ENCODE results near the gene TSLP. TPM values are rescaled to one million over a fixed set of nuclear protein-coding genes. Genes with fewer than 3 reads are reported as not detected.

The TSLP gene
- polyA plus RNA-seq, 3 donors, result 0.11 TPM; not detected in 2

DNA sequence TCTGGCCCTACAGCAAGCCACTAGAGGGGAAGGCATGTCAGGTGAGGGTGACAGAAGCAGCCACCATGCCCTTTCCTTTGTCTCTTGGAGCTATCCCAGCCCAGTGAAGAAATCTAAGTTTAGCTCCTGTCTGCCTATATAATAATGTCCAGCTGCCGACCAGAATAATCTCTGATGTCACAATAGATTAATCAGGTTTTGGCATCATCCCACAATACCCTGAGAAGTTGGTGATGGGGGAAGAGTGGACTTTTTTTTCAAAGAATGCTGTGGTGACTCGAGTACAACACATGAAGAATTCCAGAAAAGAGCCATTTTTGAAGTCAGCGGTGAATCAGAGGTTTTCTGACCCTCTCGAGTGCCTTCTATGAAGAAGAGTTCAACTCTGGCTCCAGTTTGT is 1.7 kb upstream of the TSLP start:
- intact Hi-C loops (cut with micrococcal nuclease), result no loop called here
- H3K79me2 ChIP-seq (ENCODE audit: insufficient read depth, low read length), result no peaks in the 10 kb centered on the region
- no peaks in the 10 kb centered on the region for H4K20me1 ChIP-seq (ENCODE audit: insufficient read depth, low read length)
- peaks cover 75 to 83% of the 10 kb centered on the region in 2 donors for H3K27me3 ChIP-seq (ENCODE audit: control insufficient read depth in 2 of 2, insufficient read depth in 2 of 2, low read length in 2 of 2)
- DNase-seq, result peak in 1 of 3 donors; percentile 25
- H3K36me3 ChIP-seq (replicated peaks in 1 of 2; ENCODE audit: control insufficient read depth in 1 of 2, insufficient read depth in 2 of 2, low read length in 2 of 2), result no peaks in the 10 kb centered on the region
- WGBS (ENCODE audit: insufficient coverage), result 47% methylated on average over 3 of the region's 4 CpGs
- peaks cover 0 to 17% of the 10 kb centered on the region in 2 donors for H3K9me3 ChIP-seq (replicated peaks in 1 of 2; ENCODE audit: control insufficient read depth in 1 of 2, insufficient read depth in 1 of 2, low read length in 2 of 2)
- H2AFZ ChIP-seq (ENCODE audit: insufficient read depth, low read depth, low read length, poor library complexity, severe bottlenecking), result no peak overlapping the region
- H3K27ac ChIP-seq (ENCODE audit: low read depth in 1 of 2, low read length in 2 of 2), result no peak overlapping the region
- H3K9ac ChIP-seq (ENCODE audit: insufficient read depth, low read length, poor library complexity, severe bottlenecking), result no peak overlapping the region
- TF ChIP-seq, protein P1, sequence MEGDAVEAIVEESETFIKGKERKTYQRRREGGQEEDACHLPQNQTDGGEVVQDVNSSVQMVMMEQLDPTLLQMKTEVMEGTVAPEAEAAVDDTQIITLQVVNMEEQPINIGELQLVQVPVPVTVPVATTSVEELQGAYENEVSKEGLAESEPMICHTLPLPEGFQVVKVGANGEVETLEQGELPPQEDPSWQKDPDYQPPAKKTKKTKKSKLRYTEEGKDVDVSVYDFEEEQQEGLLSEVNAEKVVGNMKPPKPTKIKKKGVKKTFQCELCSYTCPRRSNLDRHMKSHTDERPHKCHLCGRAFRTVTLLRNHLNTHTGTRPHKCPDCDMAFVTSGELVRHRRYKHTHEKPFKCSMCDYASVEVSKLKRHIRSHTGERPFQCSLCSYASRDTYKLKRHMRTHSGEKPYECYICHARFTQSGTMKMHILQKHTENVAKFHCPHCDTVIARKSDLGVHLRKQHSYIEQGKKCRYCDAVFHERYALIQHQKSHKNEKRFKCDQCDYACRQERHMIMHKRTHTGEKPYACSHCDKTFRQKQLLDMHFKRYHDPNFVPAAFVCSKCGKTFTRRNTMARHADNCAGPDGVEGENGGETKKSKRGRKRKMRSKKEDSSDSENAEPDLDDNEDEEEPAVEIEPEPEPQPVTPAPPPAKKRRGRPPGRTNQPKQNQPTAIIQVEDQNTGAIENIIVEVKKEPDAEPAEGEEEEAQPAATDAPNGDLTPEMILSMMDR (IDR thresholded peaks at IDR 0.05), result no peak
- H3K4me2 ChIP-seq (replicated peaks; ENCODE audit: extremely low read depth, low read length, poor library complexity, severe bottlenecking), result no peak overlapping the region
- peaks cover 60 to 80% (median 71%) of the 10 kb centered on the region in 3 donors for H3K27me3 Mint-ChIP-seq (ENCODE audit: low read depth in 3 of 3)
- H3K27ac Mint-ChIP-seq, result no peak overlapping the region
- peaks cover 13 to 15% of the 10 kb centered on the region in 2 donors for H3K4me1 ChIP-seq (ENCODE audit: control insufficient read depth in 1 of 2, insufficient read depth in 2 of 2, low read length in 2 of 2)
- H3K4me1 Mint-ChIP-seq, result peaks cover 31% of the 10 kb centered on the region
- peaks cover 0 to 4% of the 10 kb centered on the region in 2 donors for H3K36me3 Mint-ChIP-seq
- H3K9me3 Mint-ChIP-seq, result peaks cover 0 to 11% (median 2%) of the 10 kb centered on the region in 7 donors
- H3K4me3 ChIP-seq (replicated peaks in 1 of 3; ENCODE audit: low read depth in 2 of 3, low read length in 3 of 3), result no peak overlapping the region
- H3K4me3 Mint-ChIP-seq, result peak overlapping the region in 1 of 2 donors; percentile 86

DNA sequence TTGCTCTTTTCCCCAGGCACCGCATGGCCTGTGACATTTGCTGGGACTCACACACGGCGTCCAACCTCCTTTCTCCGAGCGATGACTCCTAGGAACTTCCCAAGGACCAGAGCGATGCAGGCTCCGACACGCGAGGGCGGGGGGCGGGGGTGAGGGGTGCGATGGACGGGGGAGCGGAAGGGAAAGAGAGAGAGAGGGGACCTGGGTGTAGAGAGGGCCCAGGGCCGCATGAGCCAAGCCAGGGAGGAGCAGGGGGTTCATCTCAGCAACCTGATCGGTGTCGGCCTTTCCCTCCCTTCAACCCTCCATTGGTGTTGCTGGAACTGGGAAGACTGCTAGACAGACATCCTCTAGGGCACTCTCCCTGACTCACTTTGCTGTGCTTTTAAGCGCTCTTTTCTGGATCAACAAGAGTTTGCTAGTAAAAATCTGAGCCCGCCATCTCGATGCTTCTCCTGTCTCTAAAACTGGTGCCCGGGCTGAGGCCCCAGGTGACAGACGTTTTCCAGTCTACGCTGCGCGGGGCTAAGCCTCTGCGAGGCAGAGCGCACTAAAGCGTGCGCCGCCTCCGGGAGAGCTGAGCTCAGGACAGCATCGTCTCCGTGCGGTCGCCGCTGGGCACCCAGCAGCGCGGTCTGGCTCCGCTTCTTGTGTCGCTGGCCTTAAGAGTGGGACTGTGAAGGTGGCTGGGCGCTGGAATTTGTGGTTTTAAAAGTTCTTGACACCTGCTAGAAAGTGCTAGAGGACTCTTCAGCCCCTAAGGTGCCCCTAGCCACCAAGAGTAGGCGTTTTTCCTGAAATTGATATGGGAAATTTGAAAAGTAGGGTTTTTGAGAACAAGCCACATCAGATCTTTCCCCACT is 1.0 kb upstream of the TSLP start:
- no peak overlapping the region for H3K9ac ChIP-seq (ENCODE audit: insufficient read depth, low read length, poor library complexity, severe bottlenecking)
- peak in 1 of 3 donors; percentile 18 for DNase-seq
- H3K79me2 ChIP-seq (ENCODE audit: insufficient read depth, low read length), result no peaks in the 10 kb centered on the region
- peaks cover 74 to 83% of the 10 kb centered on the region in 2 donors for H3K27me3 ChIP-seq (ENCODE audit: control insufficient read depth in 2 of 2, insufficient read depth in 2 of 2, low read length in 2 of 2)
- H4K20me1 ChIP-seq (ENCODE audit: insufficient read depth, low read length), result no peaks in the 10 kb centered on the region
- peak overlapping the region; percentile 23 for H3K4me2 ChIP-seq (replicated peaks; ENCODE audit: extremely low read depth, low read length, poor library complexity, severe bottlenecking)
- peaks cover 60 to 78% (median 69%) of the 10 kb centered on the region in 3 donors for H3K27me3 Mint-ChIP-seq (ENCODE audit: low read depth in 3 of 3)
- peaks cover 0 to 11% (median 2%) of the 10 kb centered on the region in 7 donors for H3K9me3 Mint-ChIP-seq
- peaks cover 0 to 4% of the 10 kb centered on the region in 2 donors for H3K36me3 Mint-ChIP-seq
- H3K4me1 ChIP-seq (ENCODE audit: control insufficient read depth in 1 of 2, insufficient read depth in 2 of 2, low read length in 2 of 2), result peaks cover 18 to 20% of the 10 kb centered on the region in 2 donors
- no peak overlapping the region for H3K4me3 ChIP-seq (replicated peaks in 1 of 3; ENCODE audit: low read depth in 2 of 3, low read length in 3 of 3)
- TF ChIP-seq, protein P1 (IDR thresholded peaks at IDR 0.05), result no peak
- H3K9me3 ChIP-seq (replicated peaks in 1 of 2; ENCODE audit: control insufficient read depth in 1 of 2, insufficient read depth in 1 of 2, low read length in 2 of 2), result peaks cover 0 to 17% of the 10 kb centered on the region in 2 donors
- WGBS (ENCODE audit: insufficient coverage), result 5% methylated on average over 26 of the region's 42 CpGs
- peak overlapping the region; percentile 44 to 86 for H3K4me3 Mint-ChIP-seq
- intact Hi-C loops (cut with micrococcal nuclease), result no loop called here
- no peak overlapping the region for H3K27ac Mint-ChIP-seq
- peaks cover 38% of the 10 kb centered on the region for H3K4me1 Mint-ChIP-seq
- no peak overlapping the region for H2AFZ ChIP-seq (ENCODE audit: insufficient read depth, low read depth, low read length, poor library complexity, severe bottlenecking)
- H3K27ac ChIP-seq (ENCODE audit: low read depth in 1 of 2, low read length in 2 of 2), result no peak overlapping the region
- H3K36me3 ChIP-seq (replicated peaks in 1 of 2; ENCODE audit: control insufficient read depth in 1 of 2, insufficient read depth in 2 of 2, low read length in 2 of 2), result no peaks in the 10 kb centered on the region

Data from CD14-positive monocyte (primary cell).